Measurements from ENCODE around the gene MAD1L1.

Gene MAD1L1

DNA sequence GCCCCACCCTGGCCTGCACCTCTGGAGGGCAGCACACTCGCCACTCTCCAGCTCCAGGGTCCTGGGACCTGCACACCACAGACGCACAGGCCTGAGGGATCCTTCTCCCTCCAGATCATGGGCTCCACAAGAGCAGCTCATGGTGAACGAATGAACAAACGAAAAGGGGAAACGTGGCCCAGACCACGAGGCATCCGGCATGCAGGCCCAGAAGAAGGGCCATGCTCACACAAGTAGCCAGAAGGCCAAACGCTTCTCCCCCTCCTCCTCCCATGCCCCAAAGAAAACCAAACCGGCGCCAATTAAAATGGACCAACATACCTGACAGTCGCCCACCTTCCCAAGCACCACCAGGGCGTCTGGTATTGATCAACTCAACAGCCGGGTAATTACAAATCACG, 30.4 kb downstream of the MAD1L1 start:
- Histone ChIP-seq H3K27ac (no peak overlapping the region), H3K36me3 (ENCODE audit: insufficient read depth) (peaks cover 3% of the 10 kb centered on the region; the same call in 1 of the 2 replicates), H3K79me2 (ENCODE audit: insufficient read depth, low read depth) (no peaks in the 10 kb centered on the region), H3K4me3 (IDR thresholded peaks at IDR 0.05; ENCODE audit: insufficient read depth, low read depth, low read length) (no peak overlapping the region), H2AFZ (ENCODE audit: low read depth) (no peak overlapping the region), H3K4me2 (no peak overlapping the region), H3K27me3 (ENCODE audit: insufficient read depth, low read depth) (no peaks in the 10 kb centered on the region), H3K4me1 (ENCODE audit: low read depth, poor library complexity, severe bottlenecking) (no peaks in the 10 kb centered on the region), H4K20me1 (ENCODE audit: insufficient read depth) (no peaks in the 10 kb centered on the region), H3K9ac (no peak overlapping the region)
- TF ChIP-seq, protein P1, sequence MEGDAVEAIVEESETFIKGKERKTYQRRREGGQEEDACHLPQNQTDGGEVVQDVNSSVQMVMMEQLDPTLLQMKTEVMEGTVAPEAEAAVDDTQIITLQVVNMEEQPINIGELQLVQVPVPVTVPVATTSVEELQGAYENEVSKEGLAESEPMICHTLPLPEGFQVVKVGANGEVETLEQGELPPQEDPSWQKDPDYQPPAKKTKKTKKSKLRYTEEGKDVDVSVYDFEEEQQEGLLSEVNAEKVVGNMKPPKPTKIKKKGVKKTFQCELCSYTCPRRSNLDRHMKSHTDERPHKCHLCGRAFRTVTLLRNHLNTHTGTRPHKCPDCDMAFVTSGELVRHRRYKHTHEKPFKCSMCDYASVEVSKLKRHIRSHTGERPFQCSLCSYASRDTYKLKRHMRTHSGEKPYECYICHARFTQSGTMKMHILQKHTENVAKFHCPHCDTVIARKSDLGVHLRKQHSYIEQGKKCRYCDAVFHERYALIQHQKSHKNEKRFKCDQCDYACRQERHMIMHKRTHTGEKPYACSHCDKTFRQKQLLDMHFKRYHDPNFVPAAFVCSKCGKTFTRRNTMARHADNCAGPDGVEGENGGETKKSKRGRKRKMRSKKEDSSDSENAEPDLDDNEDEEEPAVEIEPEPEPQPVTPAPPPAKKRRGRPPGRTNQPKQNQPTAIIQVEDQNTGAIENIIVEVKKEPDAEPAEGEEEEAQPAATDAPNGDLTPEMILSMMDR (conservative IDR thresholded peaks at IDR 0.05; ENCODE audit: low read depth, low read length) = no peak

DNA sequence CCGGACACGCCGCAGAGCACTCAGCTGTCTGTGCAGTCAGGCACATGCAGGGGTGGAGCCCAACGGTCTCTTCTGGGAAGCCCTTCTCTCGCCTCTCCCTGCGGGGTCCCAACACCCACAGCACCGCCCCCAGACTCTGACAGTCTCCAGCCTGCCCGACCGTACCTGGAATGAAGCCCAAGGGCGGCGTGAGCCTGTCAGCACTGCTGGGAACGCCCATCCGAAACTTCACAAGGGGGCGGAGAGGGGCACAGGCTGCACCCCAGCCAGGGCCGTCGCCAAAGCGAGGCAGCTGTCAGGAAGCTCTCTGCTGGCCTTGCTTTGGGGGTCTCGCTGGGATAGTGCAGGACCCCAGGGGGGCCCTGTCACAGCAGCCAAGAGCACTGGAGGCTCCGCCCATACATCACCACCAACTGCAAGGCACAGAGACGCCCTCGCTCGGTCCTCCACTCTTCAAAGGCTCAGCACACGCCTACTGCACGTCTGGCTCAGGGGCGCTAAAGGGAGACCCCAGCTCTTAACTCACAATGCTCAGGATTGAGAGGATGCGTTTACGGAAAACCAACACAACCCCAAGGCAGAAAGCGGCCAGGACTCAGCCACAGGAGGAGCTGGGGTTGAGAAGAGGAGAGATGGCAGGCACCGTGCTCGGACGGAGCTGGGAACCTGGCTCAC, 30.9 kb downstream of the MAD1L1 start:
- Histone ChIP-seq H3K27ac (no peak overlapping the region), H4K20me1 (ENCODE audit: insufficient read depth) (no peaks in the 10 kb centered on the region), H3K36me3 (ENCODE audit: insufficient read depth) (peaks cover 3% of the 10 kb centered on the region; the same call in 1 of the 2 replicates), H3K4me2 (no peak overlapping the region), H2AFZ (ENCODE audit: low read depth) (no peak overlapping the region), H3K4me3 (IDR thresholded peaks at IDR 0.05; ENCODE audit: insufficient read depth, low read depth, low read length) (no peak overlapping the region), H3K9ac (no peak overlapping the region), H3K4me1 (ENCODE audit: low read depth, poor library complexity, severe bottlenecking) (no peaks in the 10 kb centered on the region), H3K79me2 (ENCODE audit: insufficient read depth, low read depth) (no peaks in the 10 kb centered on the region), H3K27me3 (ENCODE audit: insufficient read depth, low read depth) (no peaks in the 10 kb centered on the region)
- TF ChIP-seq, protein P1 (conservative IDR thresholded peaks at IDR 0.05; ENCODE audit: low read depth, low read length) = no peak

DNA sequence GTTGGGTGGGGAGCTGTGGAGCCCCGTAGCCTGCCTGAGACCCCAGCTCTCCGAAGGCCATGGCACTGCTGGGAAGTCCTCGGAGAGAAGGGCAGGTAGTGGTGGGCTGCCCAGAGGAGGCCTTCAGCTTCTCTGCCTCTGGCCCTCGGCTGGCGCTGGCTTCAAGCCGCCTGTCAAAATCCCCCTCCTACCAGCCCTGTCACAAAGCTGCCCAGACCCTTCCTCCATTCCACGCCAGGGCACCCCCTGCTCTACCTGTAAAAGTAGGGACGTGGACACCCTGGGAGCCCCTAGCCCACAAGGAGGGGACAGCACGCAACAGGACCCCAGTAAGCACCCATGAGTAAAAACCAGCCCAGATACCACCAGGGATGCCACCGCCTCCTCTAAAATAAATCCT, 31.6 kb downstream of the MAD1L1 start:
- H2AFZ ChIP-seq (ENCODE audit: low read depth) = no peak overlapping the region
- no peaks in the 10 kb centered on the region for H3K27me3 ChIP-seq (ENCODE audit: insufficient read depth, low read depth)
- no peak overlapping the region for H3K4me3 ChIP-seq (IDR thresholded peaks at IDR 0.05; ENCODE audit: insufficient read depth, low read depth, low read length)
- no peaks in the 10 kb centered on the region for H4K20me1 ChIP-seq (ENCODE audit: insufficient read depth)
- H3K27ac ChIP-seq = no peak overlapping the region
- H3K9ac ChIP-seq = no peak overlapping the region
- peaks cover 3% of the 10 kb centered on the region; the same call in 1 of the 2 replicates for H3K36me3 ChIP-seq (ENCODE audit: insufficient read depth)
- H3K4me2 ChIP-seq = no peak overlapping the region
- TF ChIP-seq, protein P1 (conservative IDR thresholded peaks at IDR 0.05; ENCODE audit: low read depth, low read length) = no peak
- no peaks in the 10 kb centered on the region for H3K79me2 ChIP-seq (ENCODE audit: insufficient read depth, low read depth)
- H3K4me1 ChIP-seq (ENCODE audit: low read depth, poor library complexity, severe bottlenecking) = no peaks in the 10 kb centered on the region

DNA sequence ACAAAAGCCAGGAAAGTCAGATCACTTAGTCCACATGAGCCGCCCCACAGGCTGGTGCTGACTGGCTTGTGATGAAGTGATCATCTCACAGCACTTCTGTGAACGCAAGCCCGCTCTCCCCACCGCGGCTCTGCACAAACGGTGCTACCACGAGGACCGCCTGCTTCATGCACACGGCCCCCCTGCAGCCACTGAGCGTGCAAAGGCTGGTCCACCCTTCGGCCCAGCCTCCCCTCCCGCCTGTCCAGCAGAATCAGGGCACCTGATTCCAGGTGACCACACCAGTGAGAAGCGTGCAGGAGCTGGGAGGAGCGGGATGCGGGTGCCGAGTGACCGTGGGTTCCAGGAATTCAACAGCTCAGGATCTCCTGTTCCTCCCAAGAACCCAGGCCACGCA, 32.2 kb downstream of the MAD1L1 start:
- Histone ChIP-seq H3K9ac (no peak overlapping the region), H4K20me1 (ENCODE audit: insufficient read depth) (no peaks in the 10 kb centered on the region), H3K79me2 (ENCODE audit: insufficient read depth, low read depth) (no peaks in the 10 kb centered on the region), H3K27ac (no peak overlapping the region), H3K4me1 (ENCODE audit: low read depth, poor library complexity, severe bottlenecking) (no peaks in the 10 kb centered on the region), H3K4me3 (IDR thresholded peaks at IDR 0.05; ENCODE audit: insufficient read depth, low read depth, low read length) (no peak overlapping the region), H3K36me3 (ENCODE audit: insufficient read depth) (peaks cover 3% of the 10 kb centered on the region; the same call in 1 of the 2 replicates), H3K27me3 (ENCODE audit: insufficient read depth, low read depth) (no peaks in the 10 kb centered on the region), H3K4me2 (no peak overlapping the region), H2AFZ (ENCODE audit: low read depth) (no peak overlapping the region)
- TF ChIP-seq, protein P1 (conservative IDR thresholded peaks at IDR 0.05; ENCODE audit: low read depth, low read length) = no peak
